GM06990 (cell line): ENCODE results near the gene IKZF1.
A peak's percentile ranks its signal among the peaks of the same experiment; 100 is the strongest.

Experiments used
- DNase-seq: peaks from one replicate; pipeline ENCODE4 v3.0.0-alpha.2; 2011; ENCODE audit not compliant: insufficient read length; ENCODE audit errors: extremely low read depth
- H3K27me3 ChIP-seq: replicated peaks from 2 replicates; pipeline ENCODE4 v1.6.0; 2011; ENCODE audit warnings: low read length; ENCODE audit not compliant: control insufficient read depth, insufficient read depth
- H3K36me3 ChIP-seq: 2 replicates; pipeline ENCODE4 v1.5.1; 2011; ENCODE audit warnings: low read length; ENCODE audit not compliant: control insufficient read depth, insufficient read depth
- H3K4me3 ChIP-seq: replicated peaks from 2 replicates; pipeline ENCODE4 v1.5.1; 2011; ENCODE audit warnings: low read depth, mild to moderate bottlenecking, control low read depth, low read length
- CTCF ChIP-seq: IDR thresholded peaks from 2 replicates; pipeline ENCODE4 v1.5.1; 2011; ENCODE audit warnings: low read length, control low read depth, mild to moderate bottlenecking, inconsistent platforms; ENCODE audit not compliant: insufficient read depth, poor library complexity, severe bottlenecking

Gene IKZF1

GRCh38 chr7:50449881-50450589 is 145.5 kb downstream of the IKZF1 start, which contains the start of gene FIGNL1:
FIGNL1 (minus strand) TSS chr7:50450350; CDS start chr7:50447287, 3,063 bp downstream.
- Histone ChIP-seq H3K36me3 (peaks cover 2% of the 10 kb centered on the region), H3K4me3 (peak within 1 kb of the TSS; percentile 79), H3K27me3 (no peaks in the 10 kb centered on the region; the same call in 1 of the 2 replicates)
- peak; percentile 92 for DNase-seq
- no peak for TF ChIP-seq CTCF

- Histone ChIP-seq H3K36me3 (no peaks in the 10 kb centered on the region; the same call in 1 of the 2 replicates), H3K27me3 (no peaks in the 10 kb centered on the region; the same call in 1 of the 2 replicates), H3K4me3 (peak overlapping the region; percentile 79)
- DNase-seq: no peak
- TF ChIP-seq CTCF: no peak
Measured at GRCh38 chr7:50450590-50451032, 146.1 kb downstream of the IKZF1 start.
